HG03280 (cell line): ENCODE results near the gene KCNIP1.
"Not testable (repeated sequence)": the region's sequence is repeated elsewhere in the genome, so short reads cannot be mapped to it uniquely, and the experiment has no call there.

Experiments
- ATAC-seq: cut with Tn5 transposase; IDR thresholded peaks from one replicate; pipeline ENCODE4 v1.9.1; 2021; ENCODE audit warnings: mild to moderate bottlenecking, moderate library complexity; ENCODE audit not compliant: unreplicated experiment

Gene KCNIP1

GRCh38 chr5:170765868-170766267 lies 262.0 kb downstream of the KCNIP1 start:
- not testable (repeated sequence) for ATAC-seq

- ATAC-seq = no peak
These were observed 265.4 kb downstream of the KCNIP1 start for GRCh38 chr5:170769246-170769645.

- ATAC-seq = no peak
These were observed 266.1 kb downstream of the KCNIP1 start for GRCh38 chr5:170769898-170770416.

GRCh38 chr5:170771496-170771895 lies 267.7 kb downstream of the KCNIP1 start:
- no peak for ATAC-seq

GRCh38 chr5:170773024-170773985 lies 269.5 kb downstream of the KCNIP1 start:
- no peak for ATAC-seq

GRCh38 chr5:170774831-170775230 lies 271.0 kb downstream of the KCNIP1 start:
- ATAC-seq = no peak

GRCh38 chr5:170781946-170782345 lies 278.1 kb downstream of the KCNIP1 start:
- ATAC-seq = no peak

GRCh38 chr5:170782438-170782837 lies 278.6 kb downstream of the KCNIP1 start:
- ATAC-seq = no peak

- ATAC-seq = no peak
These were observed 279.9 kb downstream of the KCNIP1 start, which contains the start of gene GABRP for GRCh38 chr5:170783498-170784247. Gene GABRP (plus strand): TSS chr5:170783725. CDS start chr5:170788616, 4,891 bp downstream.

GRCh38 chr5:170785416-170785815 lies 281.6 kb downstream of the KCNIP1 start:
- no peak for ATAC-seq
